GM19043 (cell line): ENCODE measurements around the gene DTD2.
"Not testable (repeated sequence)": the region's sequence is repeated elsewhere in the genome, so short reads cannot be mapped to it uniquely, and the experiment has no call there.

Experiments
- ATAC-seq: cut with Tn5 transposase; IDR thresholded peaks from one replicate; pipeline ENCODE4 v1.9.1; 2021; ENCODE audit warnings: low read depth; ENCODE audit not compliant: unreplicated experiment

The DTD2 gene

DNA sequence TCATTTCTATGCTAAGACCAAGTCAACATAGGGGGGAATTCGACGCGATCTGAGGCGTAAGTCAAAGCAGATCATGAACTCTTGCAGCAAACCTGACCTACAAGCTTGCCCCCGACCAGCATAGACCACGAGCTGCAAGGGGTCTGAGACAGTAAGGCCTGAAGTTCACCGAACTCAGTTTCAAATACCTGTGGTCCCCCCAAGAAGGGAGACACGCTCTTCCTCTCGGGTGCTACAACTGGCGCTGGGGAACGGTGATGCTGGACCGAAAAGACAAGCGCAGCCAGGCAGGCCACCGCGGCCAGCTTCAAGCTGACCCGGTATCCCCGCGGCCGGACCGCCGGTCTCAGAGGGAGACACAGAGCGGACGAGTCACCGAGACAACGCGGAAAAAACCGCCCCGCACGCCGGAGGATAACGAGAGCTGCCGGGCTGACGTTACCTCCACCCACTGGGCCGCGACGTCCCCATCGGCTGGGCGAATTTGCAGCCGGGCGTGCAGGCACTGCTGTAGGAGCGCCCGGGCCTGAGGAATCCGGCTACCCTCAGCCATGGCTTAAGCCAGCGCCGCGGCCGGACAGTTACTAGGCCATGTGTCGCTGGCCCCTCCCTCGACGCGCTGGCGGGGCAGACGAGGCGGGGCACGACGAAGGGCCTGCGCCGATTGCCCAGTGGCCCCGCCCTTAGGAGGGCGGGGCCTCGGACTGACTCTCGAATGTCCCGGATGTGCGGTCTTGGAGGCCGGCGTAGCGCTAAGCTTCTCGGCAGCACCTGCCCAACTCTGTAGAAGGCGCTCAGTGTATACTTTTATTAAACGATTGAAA is at the start of gene DTD2:
Gene DTD2, minus strand, starts transcription at position 666 of the 824 bp plus-strand sequence. Its CDS starts 113 bp downstream, at position 553.
- peak; percentile 98 for ATAC-seq

DNA sequence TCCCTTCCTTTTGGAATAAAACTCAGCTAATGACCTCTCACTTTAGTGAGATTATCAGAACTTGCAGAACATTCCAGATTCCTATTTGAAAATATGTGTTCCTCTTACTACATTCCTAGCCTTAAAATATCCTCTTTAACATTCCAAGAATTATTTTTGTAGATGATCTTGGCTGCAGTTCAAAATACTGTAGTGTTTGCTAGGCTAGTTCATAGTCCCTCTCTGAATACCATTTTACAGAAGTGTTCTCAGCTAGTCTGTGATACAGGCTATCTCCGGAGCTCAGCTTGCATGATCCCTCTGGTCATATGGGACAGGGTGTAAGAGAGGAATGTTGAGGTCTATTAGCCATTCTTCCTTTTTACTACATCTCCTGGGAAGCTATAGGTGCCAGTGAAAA is 48.1 kb upstream of the DTD2 start:
- ATAC-seq: no peak

DNA sequence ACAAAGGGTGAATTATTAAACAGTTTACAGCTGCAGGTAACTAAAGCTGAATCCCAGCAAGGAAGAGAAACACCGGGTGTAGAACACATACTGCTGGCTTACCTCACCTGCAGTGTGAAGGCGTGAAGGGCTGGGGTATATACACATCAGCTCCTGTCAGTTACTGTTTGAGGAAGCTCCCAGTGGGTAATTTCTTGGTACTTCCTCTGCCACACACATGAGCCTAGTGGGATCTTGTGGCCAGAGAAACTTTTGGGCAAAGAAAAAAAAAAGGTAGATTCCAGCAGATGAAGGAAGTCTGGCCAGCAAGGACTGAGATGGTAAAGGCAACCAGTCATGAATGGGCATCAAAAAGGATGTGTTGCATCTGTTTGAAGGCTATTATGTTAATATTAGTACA is 44.6 kb upstream of the DTD2 start:
- no peak for ATAC-seq

GRCh38 chr14:31492759-31493498 is 35.6 kb upstream of the DTD2 start:
- no peak for ATAC-seq

GRCh38 chr14:31489691-31490090 is 32.4 kb upstream of the DTD2 start:
- ATAC-seq: no peak

GRCh38 chr14:31487886-31488285 is 30.6 kb upstream of the DTD2 start, which contains the start of gene GPR33:
TSS of gene GPR33 (minus strand) at chr14:31488039. CDS start at chr14:31483965, 4,074 bp downstream.
- no peak for ATAC-seq

- no peak for ATAC-seq
These were observed 29.5 kb upstream of the DTD2 start for GRCh38 chr14:31486764-31487163.

DNA sequence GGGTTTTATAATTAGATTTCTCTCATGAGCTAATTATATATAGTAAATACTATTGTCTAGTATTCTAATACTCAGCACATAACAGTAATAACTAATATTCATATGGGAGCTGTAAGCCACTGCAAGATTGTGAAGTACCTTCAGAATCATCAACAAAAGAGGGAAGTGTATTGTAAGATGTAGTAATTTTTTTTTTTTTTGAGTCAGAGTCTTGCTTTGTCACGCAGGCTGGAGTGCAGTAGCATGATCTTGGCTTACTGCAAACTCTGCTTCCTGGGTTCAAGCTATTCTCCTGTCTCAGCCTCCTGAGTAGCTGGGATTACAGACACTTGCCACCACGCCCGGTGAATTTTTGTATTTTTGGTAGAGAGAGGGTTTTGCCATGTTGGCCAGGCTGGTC is 27.4 kb upstream of the DTD2 start:
- ATAC-seq: no peak

DNA sequence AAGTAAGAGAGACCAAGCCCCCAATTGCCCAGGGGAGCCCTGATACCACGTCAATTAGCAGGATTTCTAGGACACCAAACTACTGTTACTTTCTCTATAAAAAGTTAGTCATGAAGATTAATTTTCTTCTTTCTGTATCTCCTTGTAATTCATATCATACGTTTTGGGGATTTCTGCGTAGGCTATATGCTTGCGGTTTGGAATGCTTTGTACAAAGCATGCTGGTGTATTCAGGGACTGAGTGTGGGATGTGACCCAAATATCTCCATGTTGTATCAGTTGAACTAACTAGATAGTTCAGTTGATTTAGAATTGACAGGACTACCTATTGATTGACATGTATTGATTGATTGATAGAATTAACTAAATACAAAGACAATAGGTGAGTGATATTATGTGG is 22.9 kb upstream of the DTD2 start:
- ATAC-seq: no peak

GRCh38 chr14:31479027-31479426 is 21.7 kb upstream of the DTD2 start:
- no peak for ATAC-seq

GRCh38 chr14:31477248-31477647 is 19.9 kb upstream of the DTD2 start:
- ATAC-seq: no peak

DNA sequence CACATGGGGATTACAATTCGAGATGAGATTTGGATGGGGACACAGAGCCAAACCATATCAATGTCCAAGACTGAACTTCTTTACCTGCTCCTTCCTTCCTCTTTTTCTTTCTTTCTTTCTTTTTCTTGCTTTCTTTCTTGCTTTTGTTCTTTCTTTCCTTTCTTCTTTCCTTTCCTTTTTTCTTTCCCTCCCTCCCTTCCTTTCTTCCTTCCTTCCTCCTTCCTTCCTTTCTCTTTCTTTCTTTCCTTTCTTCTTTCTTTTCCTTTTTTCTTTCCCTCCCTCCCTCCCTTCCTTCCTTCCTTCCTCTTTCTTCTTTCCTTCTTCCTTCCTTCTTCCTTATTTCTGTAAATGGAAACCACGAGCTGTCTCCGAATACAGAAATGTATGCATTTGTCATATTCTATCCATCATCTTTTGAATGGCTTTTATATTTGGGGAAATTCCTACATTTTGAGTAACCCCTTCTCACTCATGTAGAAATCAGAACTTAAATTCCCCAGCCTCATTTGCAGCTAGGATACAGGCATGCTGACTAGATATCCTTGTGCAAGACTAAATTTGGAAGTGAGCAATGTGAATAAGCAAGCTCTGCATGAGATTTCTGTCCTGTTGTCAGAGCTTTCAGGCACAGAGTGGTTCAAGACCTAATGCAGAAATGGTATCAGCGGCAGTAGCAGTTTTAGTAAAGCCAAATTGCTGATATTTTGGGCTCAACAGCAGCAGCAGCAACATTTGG is 19.0 kb upstream of the DTD2 start:
- ATAC-seq: no peak

GRCh38 chr14:31466554-31466953 is 9.2 kb upstream of the DTD2 start:
- no peak for ATAC-seq

- no peak for ATAC-seq
These were observed 7.8 kb upstream of the DTD2 start for GRCh38 chr14:31465111-31465510.

GRCh38 chr14:31462450-31462849 is 5.1 kb upstream of the DTD2 start:
- ATAC-seq: not testable (repeated sequence)

DNA sequence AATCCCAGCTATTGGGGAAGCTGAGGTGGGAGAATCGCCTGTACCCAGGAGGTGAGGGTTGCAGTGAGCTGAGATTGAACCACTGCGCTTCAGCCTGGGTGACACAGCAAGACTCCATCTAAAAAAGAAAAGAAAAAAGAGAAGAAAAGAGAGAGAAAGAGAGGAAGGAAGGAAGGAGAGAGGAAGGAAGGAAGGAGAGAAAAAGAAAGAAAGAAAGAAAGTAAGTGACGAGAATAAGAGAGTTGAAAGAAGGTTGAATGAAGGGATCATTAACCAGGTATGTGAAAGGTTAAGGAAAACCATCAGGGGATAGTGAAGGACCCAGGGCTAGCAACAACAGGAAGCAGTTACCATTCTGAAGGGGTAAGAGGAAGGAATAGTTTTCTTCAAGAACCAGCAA is 4.2 kb upstream of the DTD2 start:
- ATAC-seq: no peak

- ATAC-seq: no peak
These were observed 656 bp upstream of the DTD2 start for GRCh38 chr14:31457665-31458659.

GRCh38 chr14:31449971-31450610 is 7.2 kb downstream of the DTD2 start:
- ATAC-seq: no peak

- no peak for ATAC-seq
These were observed 8.2 kb downstream of the DTD2 start for GRCh38 chr14:31449136-31449535.
